Type B pancreatic cell (in vitro differentiated cells): ENCODE measurements around the gene ADAMTS16. TPM values are rescaled to one million over a fixed set of nuclear protein-coding genes. Genes with fewer than 3 reads are reported as not detected.
A peak's percentile ranks its signal among the peaks of the same experiment; 100 is the strongest.

Experiments used
- DNase-seq: peaks from one replicate; pipeline ENCODE4 v3.0.0; 2021; ENCODE audit warnings: mixed read lengths; ENCODE audit not compliant: unreplicated experiment; ENCODE audit errors: extremely low spot score
- H3K27ac Mint-ChIP-seq: 2 replicates; pipeline ENCODE4 v1.8.0; 2021; ENCODE audit warnings: mild to moderate bottlenecking, mixed read lengths
- H3K27me3 Mint-ChIP-seq: 2 replicates; pipeline ENCODE4 v1.8.0; 2021; ENCODE audit warnings: mixed read lengths
- H3K36me3 Mint-ChIP-seq: 2 replicates; pipeline ENCODE4 v1.8.0; 2021; ENCODE audit warnings: mixed read lengths
- H3K4me1 Mint-ChIP-seq: one replicate; pipeline ENCODE4 v1.8.0; 2021; ENCODE audit warnings: mixed read lengths; ENCODE audit not compliant: unreplicated experiment
- H3K4me3 Mint-ChIP-seq: 2 replicates; pipeline ENCODE4 v1.8.0; 2021; ENCODE audit warnings: mild to moderate bottlenecking, mixed read lengths
- H3K9me3 Mint-ChIP-seq: 2 replicates; pipeline ENCODE4 v1.8.0; 2021; ENCODE audit warnings: mixed read lengths
- total RNA-seq: library from RNA; stranded (reverse); gene quantifications from 2 replicates; pipeline ENCODE4 v1.2.1, GENCODE V29; 2021; ENCODE audit warnings: low replicate concordance
- TF ChIP-seq, protein P1 (sequence below): fragments of 200-600 bp; sonication (generic); conservative IDR thresholded peaks from 2 replicates; pipeline ENCODE4 v1.5.0; 2021; ENCODE audit warnings: antibody characterized with exemption, mild to moderate bottlenecking

ADAMTS16 gene
- total RNA-seq, 1 donor from 2014 or later: 23.3 TPM

- TF ChIP-seq, protein P1, sequence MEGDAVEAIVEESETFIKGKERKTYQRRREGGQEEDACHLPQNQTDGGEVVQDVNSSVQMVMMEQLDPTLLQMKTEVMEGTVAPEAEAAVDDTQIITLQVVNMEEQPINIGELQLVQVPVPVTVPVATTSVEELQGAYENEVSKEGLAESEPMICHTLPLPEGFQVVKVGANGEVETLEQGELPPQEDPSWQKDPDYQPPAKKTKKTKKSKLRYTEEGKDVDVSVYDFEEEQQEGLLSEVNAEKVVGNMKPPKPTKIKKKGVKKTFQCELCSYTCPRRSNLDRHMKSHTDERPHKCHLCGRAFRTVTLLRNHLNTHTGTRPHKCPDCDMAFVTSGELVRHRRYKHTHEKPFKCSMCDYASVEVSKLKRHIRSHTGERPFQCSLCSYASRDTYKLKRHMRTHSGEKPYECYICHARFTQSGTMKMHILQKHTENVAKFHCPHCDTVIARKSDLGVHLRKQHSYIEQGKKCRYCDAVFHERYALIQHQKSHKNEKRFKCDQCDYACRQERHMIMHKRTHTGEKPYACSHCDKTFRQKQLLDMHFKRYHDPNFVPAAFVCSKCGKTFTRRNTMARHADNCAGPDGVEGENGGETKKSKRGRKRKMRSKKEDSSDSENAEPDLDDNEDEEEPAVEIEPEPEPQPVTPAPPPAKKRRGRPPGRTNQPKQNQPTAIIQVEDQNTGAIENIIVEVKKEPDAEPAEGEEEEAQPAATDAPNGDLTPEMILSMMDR: no peak
- Mint-ChIP-seq H3K27ac (no peak overlapping the region), H3K9me3 (no peaks in the 10 kb centered on the region), H3K27me3 (peaks cover 6% of the 10 kb centered on the region), H3K4me1 (peaks cover 32% of the 10 kb centered on the region), H3K36me3 (no peaks in the 10 kb centered on the region), H3K4me3 (no peak overlapping the region)
- DNase-seq: no peak
These were observed 41.7 kb downstream of the ADAMTS16 start for GRCh38 chr5:5181650-5182324.

GRCh38 chr5:5182508-5183188 lies 42.5 kb downstream of the ADAMTS16 start:
- TF ChIP-seq, protein P1: no peak
- Mint-ChIP-seq H3K4me3 (no peak overlapping the region), H3K27ac (no peak overlapping the region), H3K4me1 (peaks cover 36% of the 10 kb centered on the region), H3K9me3 (no peaks in the 10 kb centered on the region), H3K36me3 (no peaks in the 10 kb centered on the region), H3K27me3 (peaks cover 10% of the 10 kb centered on the region)
- DNase-seq: no peak

DNA sequence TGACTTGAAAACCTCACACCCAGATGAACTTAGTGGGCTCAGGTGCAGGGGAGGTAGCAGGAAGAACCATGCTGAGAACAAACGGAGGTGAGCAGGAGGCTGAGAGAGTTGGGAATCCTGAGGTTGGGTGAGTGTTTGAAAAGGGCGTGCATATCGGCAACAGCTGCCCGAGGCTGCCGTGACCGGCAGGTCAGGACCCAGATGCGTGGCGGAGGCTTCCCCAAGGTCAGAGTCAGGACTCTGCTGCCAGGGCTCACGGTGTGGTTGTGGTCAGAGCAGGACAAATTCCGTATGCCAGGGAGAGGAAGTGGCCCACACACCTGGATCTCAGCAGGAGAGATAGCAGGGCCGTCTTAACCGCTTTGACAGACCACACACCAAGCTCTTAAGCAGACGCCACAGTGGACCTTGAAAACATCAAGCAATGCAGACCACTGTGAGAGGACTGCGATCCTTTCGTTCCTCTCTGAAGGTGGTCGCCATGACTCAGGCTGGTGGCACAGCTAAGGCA lies 43.1 kb downstream of the ADAMTS16 start:
- Mint-ChIP-seq H3K9me3 (no peaks in the 10 kb centered on the region), H3K27ac (peak overlapping the region; percentile 33), H3K27me3 (peaks cover 10% of the 10 kb centered on the region), H3K4me1 (peaks cover 36% of the 10 kb centered on the region), H3K4me3 (no peak overlapping the region), H3K36me3 (no peaks in the 10 kb centered on the region)
- no peak for DNase-seq
- TF ChIP-seq, protein P1: no peak

- Mint-ChIP-seq H3K27ac (no peak overlapping the region), H3K9me3 (no peaks in the 10 kb centered on the region), H3K4me1 (peaks cover 32% of the 10 kb centered on the region), H3K27me3 (peaks cover 10% of the 10 kb centered on the region), H3K4me3 (no peak overlapping the region), H3K36me3 (no peaks in the 10 kb centered on the region)
- DNase-seq: no peak
- TF ChIP-seq, protein P1: no peak
These were observed 43.8 kb downstream of the ADAMTS16 start for GRCh38 chr5:5183933-5184332.

DNA sequence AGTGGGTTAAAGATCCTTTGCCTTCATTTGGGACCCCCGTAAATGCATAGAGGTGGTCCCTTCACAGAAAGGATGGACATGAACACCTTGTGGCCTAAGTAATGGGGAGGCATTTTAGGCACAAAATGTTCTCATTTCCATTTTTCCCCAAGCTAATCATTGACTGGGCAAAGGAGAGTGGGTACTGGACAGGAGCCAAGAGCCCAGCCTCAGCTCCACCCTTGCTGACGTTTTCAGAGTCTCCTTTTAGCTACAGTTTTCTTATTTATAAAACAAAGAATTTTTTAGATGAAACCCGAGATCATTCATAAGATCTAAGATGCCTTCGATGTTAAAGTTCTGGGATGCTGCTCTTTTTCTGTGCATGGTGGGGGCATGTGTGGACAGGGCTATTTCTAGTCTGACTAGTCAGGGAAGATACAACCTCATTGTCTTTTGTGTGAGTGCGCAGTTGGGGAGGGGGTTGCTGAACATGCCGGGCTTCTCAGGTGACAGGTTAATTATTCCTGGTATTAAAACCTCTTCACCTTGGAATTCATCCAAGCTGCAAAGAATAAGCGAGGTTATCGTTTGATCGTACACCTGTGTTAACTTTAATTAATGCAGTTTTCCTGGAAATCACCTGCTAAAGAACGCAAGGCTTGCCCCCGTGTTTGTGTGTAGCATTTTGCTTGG lies 48.4 kb downstream of the ADAMTS16 start:
- H3K4me3 Mint-ChIP-seq: no peak overlapping the region
- TF ChIP-seq, protein P1: no peak
- H3K27ac Mint-ChIP-seq: no peak overlapping the region
- peaks cover 4% of the 10 kb centered on the region for H3K27me3 Mint-ChIP-seq
- no peaks in the 10 kb centered on the region for H3K9me3 Mint-ChIP-seq
- no peak for DNase-seq
- no peaks in the 10 kb centered on the region for H3K36me3 Mint-ChIP-seq
- H3K4me1 Mint-ChIP-seq: peaks cover 7% of the 10 kb centered on the region
